HepG2 (cell line): ENCODE data around the gene BCAS3. TPM values are rescaled to one million over a fixed set of nuclear protein-coding genes. Genes with fewer than 3 reads are reported as not detected.

Experiments
- EHMT2 ChIP-seq: fragments of 200-600 bp; sonication (generic); IDR thresholded peaks from 2 replicates; pipeline ENCODE4 v1.7.0; 2017; ENCODE audit warnings: antibody characterized with exemption, low read depth, low read length, borderline replicate concordance
- KDM5A ChIP-seq: fragments of 200-600 bp; sonication (generic); IDR thresholded peaks from 2 replicates; pipeline ENCODE4 v1.7.0; 2018; ENCODE audit warnings: antibody characterized with exemption, mild to moderate bottlenecking, low read length, borderline replicate concordance
- RAD21 ChIP-seq: fragments of 450-650 bp; formaldehyde crosslinking; IDR thresholded peaks from 2 replicates; pipeline ENCODE4 v1.5.0; 2020; ENCODE audit warnings: mild to moderate bottlenecking
- RXRB ChIP-seq: IDR thresholded peaks from 2 replicates; pipeline ENCODE4 v1.6.1; 2016; ENCODE audit warnings: borderline replicate concordance, missing genetic modification reagents, missing compliant biosample characterization
- SMAD3 ChIP-seq: sonication (generic); formaldehyde crosslinking; IDR thresholded peaks from 2 replicates; pipeline ENCODE4 v1.4.0; 2020; ENCODE audit warnings: missing genetic modification reagents
- TARDBP ChIP-seq: sonication (generic); formaldehyde crosslinking; IDR thresholded peaks from 2 replicates; pipeline ENCODE4 v1.8.0; 2022; ENCODE audit warnings: mild to moderate bottlenecking, missing genetic modification reagents
- YEATS2 ChIP-seq: sonication (generic); formaldehyde crosslinking; IDR thresholded peaks from 2 replicates; pipeline ENCODE4 v1.4.0; 2020; ENCODE audit warnings: missing genetic modification reagents, borderline replicate concordance
- ZKSCAN8 ChIP-seq: IDR thresholded peaks from 2 replicates; pipeline ENCODE4 v1.6.1; 2016; ENCODE audit warnings: borderline replicate concordance, missing genetic modification reagents, missing compliant biosample characterization
- polyA plus RNA-seq, 8 experiments: library from polyadenylated mRNA; depleted of rRNA in 3 of 8; stranded (reverse) in 7 of 8; unstranded in 1 of 8; fragments of >200 nt; fragmentation: Illumina TruSeq in 4 of 8; extraction: Trizol in 4 of 8; gene quantifications; 2 replicates each; pipeline versions ENCODE4 v1.2.1 to v1.2.3, GENCODE V29; 2011 to 2016; ENCODE audit warnings: low read depth in 4 of 8, missing spikeins in 1 of 8, mixed read lengths in 1 of 8; ENCODE audit not compliant: insufficient read depth in 1 of 8
- total RNA-seq, 5 experiments: library from RNA; depleted of rRNA; stranded (reverse); fragments of >200 nt; fragmentation: Illumina TruSeq; extraction: Trizol; gene quantifications; 2 replicates each; pipeline ENCODE4 v1.2.3, GENCODE V29; 2016; ENCODE audit warnings: low read depth in 1 of 5
- TF ChIP-seq, protein P1 (sequence below): conservative IDR thresholded peaks from 2 replicates; pipeline ENCODE4 v1.6.1; 2018; ENCODE audit warnings: missing genetic modification reagents
- TF ChIP-seq, protein P2 (sequence below): sonication (generic); formaldehyde crosslinking; IDR thresholded peaks from 2 replicates; pipeline ENCODE4 v1.4.0; 2020; ENCODE audit warnings: low read depth, mild to moderate bottlenecking, missing genetic modification reagents
- TF ChIP-seq, protein P3 (sequence below): sonication (generic); formaldehyde crosslinking; IDR thresholded peaks from 2 replicates; pipeline ENCODE4 v1.4.0; 2020; ENCODE audit warnings: low read depth, mild to moderate bottlenecking, missing genetic modification reagents
- TF ChIP-seq, protein P4 (sequence below): sonication (generic); formaldehyde crosslinking; IDR thresholded peaks from 2 replicates; pipeline ENCODE4 v1.8.1; 2022; ENCODE audit warnings: low read depth, mild to moderate bottlenecking, missing genetic modification reagents
- TF ChIP-seq, protein P5 (sequence below): sonication (generic); formaldehyde crosslinking; IDR thresholded peaks from 2 replicates; pipeline ENCODE4 v1.4.0; 2020; ENCODE audit warnings: mild to moderate bottlenecking, missing genetic modification reagents
- TF ChIP-seq, protein P6 (sequence below): sonication (generic); formaldehyde crosslinking; IDR thresholded peaks from 2 replicates; pipeline ENCODE4 v1.5.1; 2020; ENCODE audit warnings: mild to moderate bottlenecking, missing genetic modification reagents, moderate library complexity
- TF ChIP-seq, protein P7 (sequence below): sonication (generic); formaldehyde crosslinking; IDR thresholded peaks from 2 replicates; pipeline ENCODE4 v1.8.0; 2022; ENCODE audit warnings: missing genetic modification reagents, mild to moderate bottlenecking, moderate library complexity, borderline replicate concordance

Gene BCAS3
- total and polyA plus RNA-seq, 2 of the 13 experiments (the other 11 are each of a cell fraction or from before 2014, with no cell fraction given): 10.7 to 11.2 TPM

DNA sequence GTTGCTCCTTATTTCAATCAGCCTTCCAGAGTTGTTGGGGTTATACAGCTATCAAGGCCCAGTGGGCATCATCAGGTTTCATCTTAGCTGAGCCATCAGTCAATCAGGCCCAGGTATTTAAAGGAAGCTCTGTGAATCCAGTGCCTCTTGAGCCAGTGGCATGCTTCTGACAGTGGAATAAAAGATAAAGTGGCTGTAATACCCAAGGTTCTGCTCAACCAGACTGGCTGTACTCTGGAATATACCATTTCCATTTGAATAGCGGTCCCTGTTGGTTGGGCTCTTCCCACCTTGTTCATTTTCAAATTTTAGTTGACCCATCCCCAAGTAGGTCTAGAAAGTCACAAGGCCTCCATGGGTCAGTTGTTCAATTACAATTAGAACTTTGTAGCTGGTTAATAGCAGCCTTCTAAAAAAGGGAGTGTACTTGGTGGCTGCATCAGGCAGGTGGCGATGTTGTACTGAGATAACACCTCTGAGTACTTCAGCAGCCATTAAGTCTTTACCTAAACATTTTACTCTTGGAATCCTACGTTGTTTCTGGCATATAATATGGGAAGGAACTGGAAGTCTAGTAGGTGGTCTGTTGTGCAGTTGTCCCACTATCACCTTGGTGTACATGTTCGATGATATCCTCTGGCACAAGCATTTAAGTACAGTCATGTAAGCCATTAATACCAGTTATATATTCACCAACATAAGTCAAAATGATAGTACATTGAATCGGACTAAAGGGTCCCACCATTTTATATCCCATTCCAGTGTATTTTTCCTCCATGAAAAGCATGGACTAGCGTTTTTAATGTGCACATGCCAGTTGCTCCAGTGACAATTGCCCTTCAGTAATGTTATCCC, 294.1 kb downstream of the BCAS3 start (continued):
- TF ChIP-seq YEATS2 (CRISPR knock-in tag) (0 out of 2 replicates have a peak, but pooled peaks have one; percentile 29), RAD21 (CRISPR knock-in tag) (peak; percentile 73), EHMT2 (no peak), KDM5A (no peak), TARDBP (CRISPR knock-in tag) (no peak), SMAD3 (CRISPR knock-in tag) (0 out of 2 replicates have a peak, but pooled peaks have one; percentile 55), RXRB (peak; percentile 43; the same call in 1 of the 2 replicates), ZKSCAN8 (CRISPR knock-in tag) (no peak)
- TF ChIP-seq, protein P1, sequence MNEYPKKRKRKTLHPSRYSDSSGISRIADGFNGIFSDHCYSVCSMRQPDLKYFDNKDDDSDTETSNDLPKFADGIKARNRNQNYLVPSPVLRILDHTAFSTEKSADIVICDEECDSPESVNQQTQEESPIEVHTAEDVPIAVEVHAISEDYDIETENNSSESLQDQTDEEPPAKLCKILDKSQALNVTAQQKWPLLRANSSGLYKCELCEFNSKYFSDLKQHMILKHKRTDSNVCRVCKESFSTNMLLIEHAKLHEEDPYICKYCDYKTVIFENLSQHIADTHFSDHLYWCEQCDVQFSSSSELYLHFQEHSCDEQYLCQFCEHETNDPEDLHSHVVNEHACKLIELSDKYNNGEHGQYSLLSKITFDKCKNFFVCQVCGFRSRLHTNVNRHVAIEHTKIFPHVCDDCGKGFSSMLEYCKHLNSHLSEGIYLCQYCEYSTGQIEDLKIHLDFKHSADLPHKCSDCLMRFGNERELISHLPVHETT: no peak
- TF ChIP-seq, protein P2, sequence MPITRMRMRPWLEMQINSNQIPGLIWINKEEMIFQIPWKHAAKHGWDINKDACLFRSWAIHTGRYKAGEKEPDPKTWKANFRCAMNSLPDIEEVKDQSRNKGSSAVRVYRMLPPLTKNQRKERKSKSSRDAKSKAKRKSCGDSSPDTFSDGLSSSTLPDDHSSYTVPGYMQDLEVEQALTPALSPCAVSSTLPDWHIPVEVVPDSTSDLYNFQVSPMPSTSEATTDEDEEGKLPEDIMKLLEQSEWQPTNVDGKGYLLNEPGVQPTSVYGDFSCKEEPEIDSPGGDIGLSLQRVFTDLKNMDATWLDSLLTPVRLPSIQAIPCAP (CRISPR knock-in tag): no peak
- TF ChIP-seq, protein P3, sequence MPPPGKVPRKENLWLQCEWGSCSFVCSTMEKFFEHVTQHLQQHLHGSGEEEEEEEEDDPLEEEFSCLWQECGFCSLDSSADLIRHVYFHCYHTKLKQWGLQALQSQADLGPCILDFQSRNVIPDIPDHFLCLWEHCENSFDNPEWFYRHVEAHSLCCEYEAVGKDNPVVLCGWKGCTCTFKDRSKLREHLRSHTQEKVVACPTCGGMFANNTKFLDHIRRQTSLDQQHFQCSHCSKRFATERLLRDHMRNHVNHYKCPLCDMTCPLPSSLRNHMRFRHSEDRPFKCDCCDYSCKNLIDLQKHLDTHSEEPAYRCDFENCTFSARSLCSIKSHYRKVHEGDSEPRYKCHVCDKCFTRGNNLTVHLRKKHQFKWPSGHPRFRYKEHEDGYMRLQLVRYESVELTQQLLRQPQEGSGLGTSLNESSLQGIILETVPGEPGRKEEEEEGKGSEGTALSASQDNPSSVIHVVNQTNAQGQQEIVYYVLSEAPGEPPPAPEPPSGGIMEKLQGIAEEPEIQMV: no peak
- TF ChIP-seq, protein P4, sequence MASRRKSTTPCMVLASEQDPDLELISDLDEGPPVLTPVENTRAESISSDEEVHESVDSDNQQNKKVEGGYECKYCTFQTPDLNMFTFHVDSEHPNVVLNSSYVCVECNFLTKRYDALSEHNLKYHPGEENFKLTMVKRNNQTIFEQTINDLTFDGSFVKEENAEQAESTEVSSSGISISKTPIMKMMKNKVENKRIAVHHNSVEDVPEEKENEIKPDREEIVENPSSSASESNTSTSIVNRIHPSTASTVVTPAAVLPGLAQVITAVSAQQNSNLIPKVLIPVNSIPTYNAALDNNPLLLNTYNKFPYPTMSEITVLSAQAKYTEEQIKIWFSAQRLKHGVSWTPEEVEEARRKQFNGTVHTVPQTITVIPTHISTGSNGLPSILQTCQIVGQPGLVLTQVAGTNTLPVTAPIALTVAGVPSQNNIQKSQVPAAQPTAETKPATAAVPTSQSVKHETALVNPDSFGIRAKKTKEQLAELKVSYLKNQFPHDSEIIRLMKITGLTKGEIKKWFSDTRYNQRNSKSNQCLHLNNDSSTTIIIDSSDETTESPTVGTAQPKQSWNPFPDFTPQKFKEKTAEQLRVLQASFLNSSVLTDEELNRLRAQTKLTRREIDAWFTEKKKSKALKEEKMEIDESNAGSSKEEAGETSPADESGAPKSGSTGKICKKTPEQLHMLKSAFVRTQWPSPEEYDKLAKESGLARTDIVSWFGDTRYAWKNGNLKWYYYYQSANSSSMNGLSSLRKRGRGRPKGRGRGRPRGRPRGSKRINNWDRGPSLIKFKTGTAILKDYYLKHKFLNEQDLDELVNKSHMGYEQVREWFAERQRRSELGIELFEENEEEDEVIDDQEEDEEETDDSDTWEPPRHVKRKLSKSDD: no peak
- TF ChIP-seq, protein P5, sequence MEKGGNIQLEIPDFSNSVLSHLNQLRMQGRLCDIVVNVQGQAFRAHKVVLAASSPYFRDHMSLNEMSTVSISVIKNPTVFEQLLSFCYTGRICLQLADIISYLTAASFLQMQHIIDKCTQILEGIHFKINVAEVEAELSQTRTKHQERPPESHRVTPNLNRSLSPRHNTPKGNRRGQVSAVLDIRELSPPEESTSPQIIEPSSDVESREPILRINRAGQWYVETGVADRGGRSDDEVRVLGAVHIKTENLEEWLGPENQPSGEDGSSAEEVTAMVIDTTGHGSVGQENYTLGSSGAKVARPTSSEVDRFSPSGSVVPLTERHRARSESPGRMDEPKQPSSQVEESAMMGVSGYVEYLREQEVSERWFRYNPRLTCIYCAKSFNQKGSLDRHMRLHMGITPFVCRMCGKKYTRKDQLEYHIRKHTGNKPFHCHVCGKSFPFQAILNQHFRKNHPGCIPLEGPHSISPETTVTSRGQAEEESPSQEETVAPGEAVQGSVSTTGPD: no peak
- TF ChIP-seq, protein P6, sequence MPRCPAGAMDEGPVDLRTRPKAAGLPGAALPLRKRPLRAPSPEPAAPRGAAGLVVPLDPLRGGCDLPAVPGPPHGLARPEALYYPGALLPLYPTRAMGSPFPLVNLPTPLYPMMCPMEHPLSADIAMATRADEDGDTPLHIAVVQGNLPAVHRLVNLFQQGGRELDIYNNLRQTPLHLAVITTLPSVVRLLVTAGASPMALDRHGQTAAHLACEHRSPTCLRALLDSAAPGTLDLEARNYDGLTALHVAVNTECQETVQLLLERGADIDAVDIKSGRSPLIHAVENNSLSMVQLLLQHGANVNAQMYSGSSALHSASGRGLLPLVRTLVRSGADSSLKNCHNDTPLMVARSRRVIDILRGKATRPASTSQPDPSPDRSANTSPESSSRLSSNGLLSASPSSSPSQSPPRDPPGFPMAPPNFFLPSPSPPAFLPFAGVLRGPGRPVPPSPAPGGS (CRISPR knock-in tag): no peak
- TF ChIP-seq, protein P7, sequence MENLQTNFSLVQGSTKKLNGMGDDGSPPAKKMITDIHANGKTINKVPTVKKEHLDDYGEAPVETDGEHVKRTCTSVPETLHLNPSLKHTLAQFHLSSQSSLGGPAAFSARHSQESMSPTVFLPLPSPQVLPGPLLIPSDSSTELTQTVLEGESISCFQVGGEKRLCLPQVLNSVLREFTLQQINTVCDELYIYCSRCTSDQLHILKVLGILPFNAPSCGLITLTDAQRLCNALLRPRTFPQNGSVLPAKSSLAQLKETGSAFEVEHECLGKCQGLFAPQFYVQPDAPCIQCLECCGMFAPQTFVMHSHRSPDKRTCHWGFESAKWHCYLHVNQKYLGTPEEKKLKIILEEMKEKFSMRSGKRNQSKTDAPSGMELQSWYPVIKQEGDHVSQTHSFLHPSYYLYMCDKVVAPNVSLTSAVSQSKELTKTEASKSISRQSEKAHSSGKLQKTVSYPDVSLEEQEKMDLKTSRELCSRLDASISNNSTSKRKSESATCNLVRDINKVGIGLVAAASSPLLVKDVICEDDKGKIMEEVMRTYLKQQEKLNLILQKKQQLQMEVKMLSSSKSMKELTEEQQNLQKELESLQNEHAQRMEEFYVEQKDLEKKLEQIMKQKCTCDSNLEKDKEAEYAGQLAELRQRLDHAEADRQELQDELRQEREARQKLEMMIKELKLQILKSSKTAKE (CRISPR knock-in tag): no peak
